ENCODE results near the gene OR1J1. TPM values are rescaled to one million over a fixed set of nuclear protein-coding genes. Genes with fewer than 3 reads are reported as not detected.

The OR1J1 gene
- total and polyA plus RNA-seq, 2 donors (not counting 1 experiment from before 2014, with no cell fraction given) = not detected

DNA sequence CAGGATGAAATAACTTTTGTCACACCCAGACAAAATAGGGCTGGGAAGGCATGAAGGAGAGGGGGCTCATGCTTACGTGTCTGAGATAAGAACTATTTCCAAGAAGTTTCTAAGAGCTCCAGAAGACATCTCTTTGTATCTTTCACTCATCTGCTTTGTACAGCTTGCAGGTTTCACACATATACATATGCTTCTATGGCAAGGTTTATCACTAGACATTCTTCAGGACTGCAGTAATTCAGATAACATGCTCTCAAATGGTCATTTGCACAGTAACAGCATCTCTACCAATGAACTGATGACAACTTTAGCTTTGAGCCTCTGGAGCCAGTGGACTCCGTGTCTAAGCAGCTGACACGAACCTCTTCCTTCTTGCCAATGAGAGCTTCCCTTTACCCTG lies 3.2 kb downstream of the OR1J1 start:
- H3K4me3 ChIP-seq (replicated peaks in 1 of 4; ENCODE audit: control extremely low read depth in 1 of 4, insufficient read depth in 1 of 4, low read depth in 3 of 4, low read length in 4 of 4) = no peak overlapping the region

DNA sequence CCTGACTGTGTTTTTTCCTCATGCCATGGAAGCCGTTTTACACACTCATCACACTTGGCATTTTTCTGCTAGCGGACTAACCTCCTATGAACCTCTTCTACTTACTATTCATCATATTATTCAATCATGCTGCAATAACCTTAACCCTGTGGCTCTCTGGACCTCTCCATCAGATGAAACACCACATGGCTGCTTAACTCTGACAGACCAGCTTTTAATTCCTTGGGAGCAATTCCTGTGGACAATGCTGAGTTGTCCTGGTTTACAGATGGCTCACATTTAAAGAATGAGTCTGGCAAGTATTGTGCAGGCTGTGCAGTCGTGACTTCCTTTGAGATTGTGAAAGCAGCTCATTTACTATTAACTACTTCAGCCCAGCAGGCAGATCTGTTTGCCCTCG lies 9.0 kb downstream of the OR1J1 start:
- H3K4me1 ChIP-seq (ENCODE audit: control insufficient read depth, extremely low read depth, insufficient read depth, low read length) = peaks cover 3% of the 10 kb centered on the region
- peak; percentile 12 to 59 for DNase-seq (ENCODE audit: low read depth in 2 of 2)
- H3K4me3 ChIP-seq (replicated peaks in 1 of 4; ENCODE audit: control extremely low read depth in 1 of 4, insufficient read depth in 1 of 4, low read depth in 3 of 4, low read length in 4 of 4) = peak overlapping the region in 1 of 4 experiments; percentile 33
- H4K20me1 ChIP-seq (ENCODE audit: control insufficient read depth, extremely low read depth, insufficient read depth, low read length) = no peaks in the 10 kb centered on the region
- H3K9me3 ChIP-seq (ENCODE audit: control insufficient read depth, insufficient read depth, low read depth, low read length) = no peaks in the 10 kb centered on the region
- H3K27ac ChIP-seq (ENCODE audit: insufficient read depth, low read length) = peak overlapping the region; percentile 34
- no peak overlapping the region for H3K9ac ChIP-seq (ENCODE audit: insufficient read depth, low read length)
- H2AFZ ChIP-seq (ENCODE audit: low read length) = no peak overlapping the region
- TF ChIP-seq CTCF (conservative IDR thresholded peaks at IDR 0.05 in 1 of 2, IDR thresholded peaks at IDR 0.05 in 1 of 2; ENCODE audit: low read depth in 1 of 2, low read length in 2 of 2) (no peak), EZH2 (IDR thresholded peaks at IDR 0.05; ENCODE audit: low read length, missing control alignments) (no peak)
- H3K36me3 ChIP-seq (ENCODE audit: control insufficient read depth, insufficient read depth, low read length) = no peaks in the 10 kb centered on the region
- no peaks in the 10 kb centered on the region for H3K79me2 ChIP-seq (ENCODE audit: control insufficient read depth, insufficient read depth, low read length)
- H3K27me3 ChIP-seq (ENCODE audit: control insufficient read depth, insufficient read depth, low read length) = no peaks in the 10 kb centered on the region
- no peak overlapping the region for H3K4me2 ChIP-seq (ENCODE audit: extremely low read depth, insufficient read depth, low read length)

More for the DNA sequence above, 3.2 kb downstream of the OR1J1 start:
- Histone ChIP-seq H3K27me3 (ENCODE audit: control insufficient read depth, insufficient read depth, low read length) (no peaks in the 10 kb centered on the region), H3K4me1 (ENCODE audit: control insufficient read depth, extremely low read depth, insufficient read depth, low read length) (no peaks in the 10 kb centered on the region), H3K79me2 (ENCODE audit: control insufficient read depth, insufficient read depth, low read length) (no peaks in the 10 kb centered on the region), H4K20me1 (ENCODE audit: control insufficient read depth, extremely low read depth, insufficient read depth, low read length) (no peaks in the 10 kb centered on the region), H3K4me2 (ENCODE audit: extremely low read depth, insufficient read depth, low read length) (no peak overlapping the region), H3K9me3 (ENCODE audit: control insufficient read depth, insufficient read depth, low read depth, low read length) (no peaks in the 10 kb centered on the region), H3K36me3 (ENCODE audit: control insufficient read depth, insufficient read depth, low read length) (no peaks in the 10 kb centered on the region), H3K9ac (ENCODE audit: insufficient read depth, low read length) (no peak overlapping the region), H3K27ac (ENCODE audit: insufficient read depth, low read length) (no peak overlapping the region), H2AFZ (ENCODE audit: low read length) (no peak overlapping the region)
- no peak for DNase-seq (ENCODE audit: low read depth in 2 of 2)
- TF ChIP-seq EZH2 (IDR thresholded peaks at IDR 0.05; ENCODE audit: low read length, missing control alignments) (no peak), CTCF (conservative IDR thresholded peaks at IDR 0.05 in 1 of 2, IDR thresholded peaks at IDR 0.05 in 1 of 2; ENCODE audit: low read depth in 1 of 2, low read length in 2 of 2) (no peak)

DNA sequence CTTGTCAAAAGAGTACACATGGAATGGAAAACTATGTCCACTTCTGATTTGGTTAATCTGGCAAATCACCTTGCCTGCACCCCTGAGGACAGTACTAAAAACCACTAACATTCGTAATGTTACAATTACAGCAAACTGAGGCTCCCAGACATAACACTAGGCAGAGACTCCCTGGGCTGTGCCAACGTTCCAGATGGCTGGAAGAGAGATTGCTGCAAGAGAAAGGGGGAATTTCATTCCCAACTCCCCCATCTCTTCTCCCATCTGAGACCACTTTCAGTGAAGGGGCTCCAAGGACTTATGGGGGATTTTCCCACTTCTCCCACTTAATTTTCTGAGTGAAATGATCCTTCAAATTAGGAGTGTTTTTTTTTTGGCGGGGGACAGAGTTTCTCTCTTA lies 11.3 kb downstream of the OR1J1 start:
- TF ChIP-seq CTCF (conservative IDR thresholded peaks at IDR 0.05 in 1 of 2, IDR thresholded peaks at IDR 0.05 in 1 of 2; ENCODE audit: low read depth in 1 of 2, low read length in 2 of 2) (no peak), EZH2 (IDR thresholded peaks at IDR 0.05; ENCODE audit: low read length, missing control alignments) (no peak)
- no peak for DNase-seq (ENCODE audit: low read depth in 2 of 2)
- H3K9me3 ChIP-seq (ENCODE audit: control insufficient read depth, insufficient read depth, low read depth, low read length) = no peaks in the 10 kb centered on the region
- no peaks in the 10 kb centered on the region for H3K36me3 ChIP-seq (ENCODE audit: control insufficient read depth, insufficient read depth, low read length)
- peaks cover 3% of the 10 kb centered on the region for H3K4me1 ChIP-seq (ENCODE audit: control insufficient read depth, extremely low read depth, insufficient read depth, low read length)
- H3K27me3 ChIP-seq (ENCODE audit: control insufficient read depth, insufficient read depth, low read length) = no peaks in the 10 kb centered on the region
- no peak overlapping the region for H3K27ac ChIP-seq (ENCODE audit: insufficient read depth, low read length)
- H2AFZ ChIP-seq (ENCODE audit: low read length) = no peak overlapping the region
- H3K9ac ChIP-seq (ENCODE audit: insufficient read depth, low read length) = no peak overlapping the region
- H3K4me3 ChIP-seq (replicated peaks in 1 of 4; ENCODE audit: control extremely low read depth in 1 of 4, insufficient read depth in 1 of 4, low read depth in 3 of 4, low read length in 4 of 4) = no peak overlapping the region
- H3K79me2 ChIP-seq (ENCODE audit: control insufficient read depth, insufficient read depth, low read length) = no peaks in the 10 kb centered on the region
- H3K4me2 ChIP-seq (ENCODE audit: extremely low read depth, insufficient read depth, low read length) = no peak overlapping the region
- no peaks in the 10 kb centered on the region for H4K20me1 ChIP-seq (ENCODE audit: control insufficient read depth, extremely low read depth, insufficient read depth, low read length)

Measured in fibroblast of lung (primary cell).